Activated naive CD8-positive, alpha-beta T cell treated with anti-CD3 and anti-CD28 coated beads, Interleukin-2, amount 10 ng/mL, durations not matched to agents 7 days and 5 days (primary cell): ENCODE results near the gene MPI. TPM values are rescaled to one million over a fixed set of nuclear protein-coding genes. Genes with fewer than 3 reads are reported as not detected.
A peak's percentile ranks its signal among the peaks of the same experiment; 100 is the strongest.
"Not testable (repeated sequence)": the region's sequence is repeated elsewhere in the genome, so short reads cannot be mapped to it uniquely, and the experiment has no call there.

Experiments
- ATAC-seq: fragments of 150-1000 bp; cut with Tn5 transposase; one replicate; pipeline ENCODE4 v1.10.0; 2021; ENCODE audit warnings: low read depth, moderate library complexity
- POLR2A ChIA-PET: fragments of 350-600 bp; sonication (Branson Sonifier 250); formaldehyde crosslinking; loops from one replicate; lab custom pipeline; 2021; ENCODE audit warnings: antibody characterized with exemption; lab: Charles Lee
- DNase-seq: peaks from one replicate; pipeline ENCODE4 v3.0.0; 2021
- H3K27ac Mint-ChIP-seq: one replicate; pipeline ENCODE4 v1.8.0; 2022; ENCODE audit warnings: mild to moderate bottlenecking, mixed read lengths
- H3K27me3 Mint-ChIP-seq: one replicate; pipeline ENCODE4 v1.8.0; 2022; ENCODE audit warnings: mild to moderate bottlenecking, moderate library complexity, mixed read lengths
- H3K36me3 Mint-ChIP-seq: one replicate; pipeline ENCODE4 v1.8.0; 2021; ENCODE audit warnings: mild to moderate bottlenecking, mixed read lengths
- H3K4me1 Mint-ChIP-seq: one replicate; pipeline ENCODE4 v1.8.0; 2021; ENCODE audit warnings: mixed read lengths
- H3K4me3 Mint-ChIP-seq: one replicate; pipeline ENCODE4 v1.8.0; 2022; ENCODE audit warnings: mild to moderate bottlenecking, moderate library complexity, mixed read lengths
- H3K9me3 Mint-ChIP-seq: one replicate; pipeline ENCODE4 v1.8.0; 2021; ENCODE audit warnings: mixed read lengths
- microRNA-seq: library from miRNA; unstranded; fragments of <30 nt; microRNA quantifications from one replicate; pipeline ENCODE4 v1.2.0, GENCODE V29; 2022
- total RNA-seq, 2 experiments: library from RNA; stranded (reverse); gene quantifications; one replicate each; pipeline ENCODE4 v1.2.3, GENCODE V29; 2021

Gene MPI
- total RNA-seq, 2 experiments from 2014 or later: 68.7 to 72.9 TPM

GRCh38 chr15:74928771-74929198 lies 38.9 kb downstream of the MPI start:
- Mint-ChIP-seq H3K9me3 (no peaks in the 10 kb centered on the region), H3K27me3 (no peaks in the 10 kb centered on the region), H3K4me3 (no peak overlapping the region), H3K36me3 (peaks cover 26% of the 10 kb centered on the region), H3K4me1 (peaks cover 11% of the 10 kb centered on the region), H3K27ac (no peak overlapping the region)
- ATAC-seq (no peak), DNase-seq (no peak)
- POLR2A ChIA-PET: no interaction called here

- Mint-ChIP-seq H3K27ac (no peak overlapping the region), H3K4me1 (peaks cover 26% of the 10 kb centered on the region), H3K9me3 (no peaks in the 10 kb centered on the region), H3K27me3 (no peaks in the 10 kb centered on the region), H3K36me3 (peaks cover 24% of the 10 kb centered on the region), H3K4me3 (peak overlapping the region; percentile 19)
- no peak for DNase-seq
- POLR2A ChIA-PET: interaction anchor here (0.6 to 2.3 kb wide), 3 partner anchors 11 to 94 kb away, joined by 3 to 6 read pairs (median 3); partner anchors contain the start of gene FAM219B
- ATAC-seq: no peak
These were observed 43.7 kb downstream of the MPI start for GRCh38 chr15:74933573-74933972.

- H3K27ac Mint-ChIP-seq: peak overlapping the region; percentile 73
- H3K4me3 Mint-ChIP-seq: peak overlapping the region; percentile 56
- not testable (repeated sequence) for ATAC-seq, H3K9me3 Mint-ChIP-seq, H3K27me3 Mint-ChIP-seq, DNase-seq
- H3K4me1 Mint-ChIP-seq: peaks cover 26% of the 10 kb centered on the region
- POLR2A ChIA-PET: interaction anchor here (0.5 to 1.2 kb wide), 2 partner anchors 28 to 34 kb away, joined by 3 read pairs; partner anchors contain the start of gene FAM219B
- H3K36me3 Mint-ChIP-seq: peaks cover 17% of the 10 kb centered on the region
These were observed 45.4 kb downstream of the MPI start for GRCh38 chr15:74935193-74935592.

- Mint-ChIP-seq H3K27me3 (no peaks in the 10 kb centered on the region), H3K4me3 (peak overlapping the region; percentile 97), H3K36me3 (peaks cover 12% of the 10 kb centered on the region), H3K9me3 (no peaks in the 10 kb centered on the region), H3K27ac (peak overlapping the region; percentile 91), H3K4me1 (peaks cover 23% of the 10 kb centered on the region)
- no peak for ATAC-seq
- POLR2A ChIA-PET: interaction anchor here (1.0 to 2.2 kb wide), 9 partner anchors 29 to 322 kb away, joined by 3 to 12 read pairs (median 5); partner anchors contain the start of genes CLK3, FAM219B and PPCDC
- DNase-seq: no peak
These were observed 47.4 kb downstream of the MPI start for GRCh38 chr15:74937272-74937589.

- POLR2A ChIA-PET: interaction anchor here (0.6 to 2.2 kb wide), 14 partner anchors 30 to 322 kb away, joined by 3 to 12 read pairs (median 5); partner anchors contain the start of genes C15orf39, CLK3, FAM219B and PPCDC
- peak within 1 kb of the TSS; percentile 97 for H3K4me3 Mint-ChIP-seq
- H3K36me3 Mint-ChIP-seq: peaks cover 9% of the 10 kb centered on the region
- peak; percentile 95 for ATAC-seq
- H3K27ac Mint-ChIP-seq: peak within 1 kb of the TSS; percentile 91
- DNase-seq: peak; percentile 95
- no peaks in the 10 kb centered on the region for H3K9me3 Mint-ChIP-seq
- H3K27me3 Mint-ChIP-seq: no peaks in the 10 kb centered on the region
- H3K4me1 Mint-ChIP-seq: peaks cover 21% of the 10 kb centered on the region
These were observed 47.9 kb downstream of the MPI start, which contains the start of gene COX5A for GRCh38 chr15:74937590-74938371. Gene COX5A, minus strand, starts transcription at chr15:74938073. Its CDS starts 59 bp downstream, at chr15:74938014.

- DNase-seq (peak; percentile 66), ATAC-seq (peak; percentile 78)
- POLR2A ChIA-PET: interaction anchor here (0.9 kb wide), 2 partner anchors 49 to 57 kb away, joined by 3 to 4 read pairs; no protein-coding TSS in a partner anchor
- Mint-ChIP-seq H3K27me3 (peaks cover 4% of the 10 kb centered on the region), H3K36me3 (no peaks in the 10 kb centered on the region), H3K27ac (no peak overlapping the region), H3K4me3 (no peak overlapping the region), H3K4me1 (peaks cover 4% of the 10 kb centered on the region), H3K9me3 (no peaks in the 10 kb centered on the region)
These were observed 60.5 kb downstream of the MPI start for GRCh38 chr15:74950078-74950908.

GRCh38 chr15:74951006-74951405 lies 61.2 kb downstream of the MPI start:
- Mint-ChIP-seq H3K27me3 (no peaks in the 10 kb centered on the region), H3K4me3 (no peak overlapping the region), H3K4me1 (peaks cover 8% of the 10 kb centered on the region), H3K36me3 (no peaks in the 10 kb centered on the region), H3K9me3 (no peaks in the 10 kb centered on the region), H3K27ac (no peak overlapping the region)
- POLR2A ChIA-PET: interaction anchor here (0.8 to 0.9 kb wide), 4 partner anchors 49 to 180 kb away, joined by 3 to 4 read pairs (median 3); no protein-coding TSS in a partner anchor
- no peak for DNase-seq
- ATAC-seq: no peak

Small RNA genes within 50 kb of the gene (microRNA-seq; reads per million reads assigned to microRNA genes)
- gene MIR6882: not detected

Other genes starting within 250 kb of the MPI start
- gene EDC3, start 194.0 kb upstream of the MPI start, total RNA-seq: 10 to 100 TPM; 46.7 to 47.0 TPM
- 10 to 100 TPM; 12.0 to 12.4 TPM for gene CYP1A1, start 164.5 kb upstream of the MPI start, total RNA-seq
- gene CYP1A2, start 141.2 kb upstream of the MPI start, total RNA-seq: not detected
- gene CSK, start 108.0 kb upstream of the MPI start, total RNA-seq: 100 to 1,000 TPM; 269 to 281 TPM
- under 1 TPM; 0.36 to 0.37 TPM for gene LMAN1L, start 77.2 kb upstream of the MPI start, total RNA-seq
- gene CPLX3, start 63.4 kb upstream of the MPI start, total RNA-seq: under 1 TPM; 0.17 to 0.28 TPM
- gene ULK3, start 46.9 kb upstream of the MPI start, total RNA-seq: 10 to 100 TPM; 59.9 to 60.4 TPM
- 100 to 1,000 TPM; 100 to 103 TPM for gene SCAMP2, start 16.7 kb upstream of the MPI start, total RNA-seq
- 100 to 1,000 TPM in 1 of 2 experiments, 10 to 100 TPM in 1; 90.3 to 113 TPM for gene FAM219B, start 16.8 kb downstream of the MPI start, total RNA-seq
- gene COX5A, start 48.0 kb downstream of the MPI start, total RNA-seq: 100 to 1,000 TPM; 220 to 222 TPM
- 1 to 10 TPM; 3.5 to 4.2 TPM for gene RPP25, start 66.7 kb downstream of the MPI start, total RNA-seq
- gene SCAMP5, start 105.5 kb downstream of the MPI start, total RNA-seq: under 1 TPM in 1 of 2 experiments, not detected in 1; 0.22 TPM
- 10 to 100 TPM; 16.0 to 16.7 TPM for gene PPCDC, start 133.5 kb downstream of the MPI start, total RNA-seq